ENCODE results near the gene GLT1D1. TPM values are rescaled to one million over a fixed set of nuclear protein-coding genes. Genes with fewer than 3 reads are reported as not detected.

The GLT1D1 gene
- total and polyA plus RNA-seq, 8 donors, result 0.13 to 1.3 (median 0.89) TPM; not detected in 4

GRCh38 chr12:128966203-128966810 lies 113.0 kb downstream of the GLT1D1 start:
- Histone ChIP-seq H3K36me3 (no peaks in the 10 kb centered on the region), H3K27ac (no peak overlapping the region), H3K4me3 (no peak overlapping the region), H3K9me3 (peaks cover 0 to 18% (median 11%) of the 10 kb centered on the region in 4 donors), H3K27me3 (peaks cover 0 to 46% (median 24%) of the 10 kb centered on the region in 3 donors), H3K4me1 (peaks cover 0 to 9% (median 4%) of the 10 kb centered on the region in 4 donors)
- intact Hi-C loops (cut with DNase I; ENCODE audit: low total_unique reads), result no loop called here
- 27 to 35% (median 30%) methylated on average over 6 of the region's 6 CpGs for WGBS, 5 donors
- DNase-seq, result no peak
- no peak for TF ChIP-seq POLR2A (IDR thresholded peaks at IDR 0.05)

GRCh38 chr12:128968668-128969067 lies 115.4 kb downstream of the GLT1D1 start:
- WGBS, 5 donors, result 29 to 41% (median 31%) methylated on average over 7 to 8 of the region's 8 CpGs

GRCh38 chr12:128969480-128970055 lies 116.3 kb downstream of the GLT1D1 start:
- Histone ChIP-seq H3K27me3 (peaks cover 0 to 68% (median 43%) of the 10 kb centered on the region in 3 donors), H3K4me1 (peaks cover 0 to 9% (median 4%) of the 10 kb centered on the region in 4 donors), H3K4me3 (no peak overlapping the region), H3K36me3 (no peaks in the 10 kb centered on the region), H3K9me3 (peaks cover 0 to 8% (median 7%) of the 10 kb centered on the region in 4 donors), H3K27ac (no peak overlapping the region)
- peak; percentile 34 to 71 for DNase-seq
- intact Hi-C loops (cut with DNase I; ENCODE audit: low total_unique reads), result loop anchor here (5.0 kb wide), 1 partner anchor 943 kb away; no protein-coding TSS in a partner anchor
- 2 to 6% (median 5%) methylated on average over 7 to 18 of the region's 18 CpGs for WGBS, 5 donors
- TF ChIP-seq EP300 (IDR thresholded peaks at IDR 0.05) (no peak), POLR2A (IDR thresholded peaks at IDR 0.05) (no peak), CTCF (IDR thresholded peaks at IDR 0.05) (peak in 3 of 7 experiments; percentile 13 to 18 (median 16)), POLR2AphosphoS5 (IDR thresholded peaks at IDR 0.05) (no peak)

More at GRCh38 chr12:128968668-128969067, 115.4 kb downstream of the GLT1D1 start:
- DNase-seq, result no peak
- Histone ChIP-seq H3K4me3 (no peak overlapping the region), H3K9me3 (peaks cover 0 to 17% (median 11%) of the 10 kb centered on the region in 4 donors), H3K27me3 (peaks cover 0 to 60% (median 35%) of the 10 kb centered on the region in 3 donors), H3K4me1 (peaks cover 0 to 9% (median 4%) of the 10 kb centered on the region in 4 donors), H3K36me3 (no peaks in the 10 kb centered on the region), H3K27ac (no peak overlapping the region)
- intact Hi-C loops (cut with DNase I; ENCODE audit: low total_unique reads), result no loop called here
- TF ChIP-seq POLR2AphosphoS5 (IDR thresholded peaks at IDR 0.05) (no peak), CTCF (IDR thresholded peaks at IDR 0.05) (no peak), EP300 (IDR thresholded peaks at IDR 0.05) (no peak), POLR2A (IDR thresholded peaks at IDR 0.05) (no peak)

GRCh38 chr12:128970110-128970509 lies 116.8 kb downstream of the GLT1D1 start:
- peaks cover 0 to 74% (median 47%) of the 10 kb centered on the region in 3 donors for H3K27me3 ChIP-seq
- WGBS, 5 donors, result 20 to 29% (median 22%) methylated on average over 7 to 13 of the region's 13 CpGs
- intact Hi-C loops (cut with DNase I; ENCODE audit: low total_unique reads), result loop anchor here (5.0 kb wide), 1 partner anchor 942 kb away; no protein-coding TSS in a partner anchor
- H3K27ac ChIP-seq, result no peak overlapping the region
- no peak for DNase-seq
- no peaks in the 10 kb centered on the region for H3K36me3 ChIP-seq
- no peak overlapping the region for H3K4me3 ChIP-seq
- peaks cover 0 to 9% (median 4%) of the 10 kb centered on the region in 4 donors for H3K4me1 ChIP-seq
- peaks cover 0 to 3% (median 2%) of the 10 kb centered on the region in 4 donors for H3K9me3 ChIP-seq
- TF ChIP-seq POLR2A (IDR thresholded peaks at IDR 0.05) (no peak), CTCF (IDR thresholded peaks at IDR 0.05) (no peak), POLR2AphosphoS5 (IDR thresholded peaks at IDR 0.05) (no peak), EP300 (IDR thresholded peaks at IDR 0.05) (no peak)
